Measurements from ENCODE around the gene KCNK6.

The KCNK6 gene

GRCh38 chr19:38375098-38375493, 55.5 kb downstream of the KCNK6 start:
- H4K91ac ChIP-seq (ENCODE audit: low read depth, low read length, poor library complexity): no peak overlapping the region
- H3K14ac ChIP-seq (ENCODE audit: low read length): peak overlapping the region; percentile 86
- peak overlapping the region; percentile 76 to 91 for H3K4me3 ChIP-seq (ENCODE audit: low read length in 2 of 2)
- H3K4ac ChIP-seq (ENCODE audit: low read length): no peak overlapping the region
- H3K4me2 ChIP-seq (ENCODE audit: insufficient read depth, low read length, poor library complexity, severe bottlenecking): peak overlapping the region; percentile 72
- peak overlapping the region; percentile 97 for H3K18ac ChIP-seq (ENCODE audit: low read length)
- peak overlapping the region; percentile 94 for H2AFZ ChIP-seq (ENCODE audit: low read length)
- no peak overlapping the region for H2BK120ac ChIP-seq (ENCODE audit: low read depth, low read length)
- peaks cover 11 to 35% of the 10 kb centered on the region in 2 donors for H3K36me3 ChIP-seq (replicated peaks in 1 of 2; ENCODE audit: control insufficient read depth in 2 of 2, insufficient read depth in 2 of 2, low read length in 2 of 2)
- no peak overlapping the region for H3K23ac ChIP-seq (ENCODE audit: low read depth, low read length, poor library complexity)
- no peak overlapping the region for H4K8ac ChIP-seq (ENCODE audit: low read depth, low read length)
- no peak for DNase-seq (ENCODE audit: low spot score)
- no peaks in the 10 kb centered on the region for H3K9me3 ChIP-seq (replicated peaks in 1 of 2; ENCODE audit: control insufficient read depth in 2 of 2, insufficient read depth in 1 of 2, low read depth in 1 of 2, low read length in 2 of 2)
- H3K4me1 ChIP-seq (ENCODE audit: control insufficient read depth in 2 of 2, insufficient read depth in 1 of 2, low read depth in 1 of 2, low read length in 2 of 2): peaks cover 8 to 9% of the 10 kb centered on the region in 2 donors
- no peak overlapping the region for H3K27ac ChIP-seq (replicated peaks; ENCODE audit: low read length)
- H3K9ac ChIP-seq (ENCODE audit: low read depth, low read length, poor library complexity): peak overlapping the region; percentile 99
- H3K27me3 ChIP-seq (ENCODE audit: control insufficient read depth in 3 of 3, insufficient read depth in 3 of 3, low read depth in 1 of 3, low read length in 3 of 3): peaks cover 0 to 11% (median 0%) of the 10 kb centered on the region in 3 experiments
- H2BK5ac ChIP-seq (ENCODE audit: low read length): no peak overlapping the region
- H2BK12ac ChIP-seq (ENCODE audit: low read length): no peak overlapping the region
- H2AK5ac ChIP-seq (ENCODE audit: low read depth, low read length): no peak overlapping the region
- H3K79me1 ChIP-seq (ENCODE audit: low read depth, low read length): peaks cover 10% of the 10 kb centered on the region
- WGBS, 2 donors (ENCODE audit: extremely low coverage in 2 of 2, insufficient read length in 2 of 2, insufficient replicate concordance in 1 of 2): no CpG with 5 or more reads among the region's 18 CpGs
- H2BK15ac ChIP-seq (ENCODE audit: low read length): peak overlapping the region; percentile 51

GRCh38 chr19:38375748-38376147, 56.1 kb downstream of the KCNK6 start:
- Histone ChIP-seq H3K4ac (ENCODE audit: low read length) (no peak overlapping the region), H3K27me3 (ENCODE audit: control insufficient read depth in 3 of 3, insufficient read depth in 3 of 3, low read depth in 1 of 3, low read length in 3 of 3) (peaks cover 0 to 5% (median 0%) of the 10 kb centered on the region in 3 experiments), H2BK5ac (ENCODE audit: low read length) (no peak overlapping the region), H4K8ac (ENCODE audit: low read depth, low read length) (no peak overlapping the region), H2AK5ac (ENCODE audit: low read depth, low read length) (no peak overlapping the region), H4K91ac (ENCODE audit: low read depth, low read length, poor library complexity) (no peak overlapping the region), H3K79me1 (ENCODE audit: low read depth, low read length) (peaks cover 10% of the 10 kb centered on the region), H3K36me3 (replicated peaks in 1 of 2; ENCODE audit: control insufficient read depth in 2 of 2, insufficient read depth in 2 of 2, low read length in 2 of 2) (peaks cover 14 to 41% of the 10 kb centered on the region in 2 donors), H3K23ac (ENCODE audit: low read depth, low read length, poor library complexity) (no peak overlapping the region), H3K4me3 (ENCODE audit: low read length in 2 of 2) (peak overlapping the region; percentile 76 to 91), H2BK120ac (ENCODE audit: low read depth, low read length) (no peak overlapping the region), H2BK15ac (ENCODE audit: low read length) (no peak overlapping the region), H3K9me3 (replicated peaks in 1 of 2; ENCODE audit: control insufficient read depth in 2 of 2, insufficient read depth in 1 of 2, low read depth in 1 of 2, low read length in 2 of 2) (no peaks in the 10 kb centered on the region), H2BK12ac (ENCODE audit: low read length) (no peak overlapping the region), H3K9ac (ENCODE audit: low read depth, low read length, poor library complexity) (no peak overlapping the region), H3K14ac (ENCODE audit: low read length) (no peak overlapping the region), H2AFZ (ENCODE audit: low read length) (no peak overlapping the region), H3K18ac (ENCODE audit: low read length) (no peak overlapping the region), H3K4me2 (ENCODE audit: insufficient read depth, low read length, poor library complexity, severe bottlenecking) (peak overlapping the region; percentile 72), H3K4me1 (ENCODE audit: control insufficient read depth in 2 of 2, insufficient read depth in 1 of 2, low read depth in 1 of 2, low read length in 2 of 2) (peaks cover 8 to 9% of the 10 kb centered on the region in 2 donors), H3K27ac (replicated peaks; ENCODE audit: low read length) (no peak overlapping the region)
- no CpG with 5 or more reads among the region's 5 CpGs for WGBS, 2 donors (ENCODE audit: extremely low coverage in 2 of 2, insufficient read length in 2 of 2, insufficient replicate concordance in 1 of 2)
- DNase-seq (ENCODE audit: low spot score): no peak

GRCh38 chr19:38376576-38376975, 56.9 kb downstream of the KCNK6 start:
- Histone ChIP-seq H2AK5ac (ENCODE audit: low read depth, low read length) (no peak overlapping the region), H3K4me1 (ENCODE audit: control insufficient read depth in 2 of 2, insufficient read depth in 1 of 2, low read depth in 1 of 2, low read length in 2 of 2) (peaks cover 8 to 9% of the 10 kb centered on the region in 2 donors), H3K9me3 (replicated peaks in 1 of 2; ENCODE audit: control insufficient read depth in 2 of 2, insufficient read depth in 1 of 2, low read depth in 1 of 2, low read length in 2 of 2) (no peaks in the 10 kb centered on the region), H2BK5ac (ENCODE audit: low read length) (no peak overlapping the region), H2BK120ac (ENCODE audit: low read depth, low read length) (no peak overlapping the region), H4K91ac (ENCODE audit: low read depth, low read length, poor library complexity) (no peak overlapping the region), H3K27me3 (ENCODE audit: control insufficient read depth in 3 of 3, insufficient read depth in 3 of 3, low read depth in 1 of 3, low read length in 3 of 3) (peaks cover 0 to 4% (median 0%) of the 10 kb centered on the region in 3 experiments), H2BK15ac (ENCODE audit: low read length) (no peak overlapping the region), H3K36me3 (replicated peaks in 1 of 2; ENCODE audit: control insufficient read depth in 2 of 2, insufficient read depth in 2 of 2, low read length in 2 of 2) (peaks cover 23 to 49% of the 10 kb centered on the region in 2 donors), H2BK12ac (ENCODE audit: low read length) (no peak overlapping the region), H4K8ac (ENCODE audit: low read depth, low read length) (no peak overlapping the region), H3K18ac (ENCODE audit: low read length) (no peak overlapping the region), H3K79me1 (ENCODE audit: low read depth, low read length) (peaks cover 10% of the 10 kb centered on the region), H3K9ac (ENCODE audit: low read depth, low read length, poor library complexity) (no peak overlapping the region), H3K23ac (ENCODE audit: low read depth, low read length, poor library complexity) (no peak overlapping the region), H3K27ac (replicated peaks; ENCODE audit: low read length) (no peak overlapping the region), H3K4ac (ENCODE audit: low read length) (no peak overlapping the region), H3K4me2 (ENCODE audit: insufficient read depth, low read length, poor library complexity, severe bottlenecking) (no peak overlapping the region), H2AFZ (ENCODE audit: low read length) (no peak overlapping the region), H3K14ac (ENCODE audit: low read length) (no peak overlapping the region), H3K4me3 (ENCODE audit: low read length in 2 of 2) (no peak overlapping the region)
- WGBS, 2 donors (ENCODE audit: extremely low coverage in 2 of 2, insufficient read length in 2 of 2, insufficient replicate concordance in 1 of 2): no CpG with 5 or more reads among the region's 3 CpGs
- DNase-seq (ENCODE audit: low spot score): no peak

GRCh38 chr19:38377052-38377451, 57.4 kb downstream of the KCNK6 start:
- Histone ChIP-seq H3K4ac (ENCODE audit: low read length) (no peak overlapping the region), H3K23ac (ENCODE audit: low read depth, low read length, poor library complexity) (no peak overlapping the region), H3K18ac (ENCODE audit: low read length) (no peak overlapping the region), H2BK5ac (ENCODE audit: low read length) (no peak overlapping the region), H3K9ac (ENCODE audit: low read depth, low read length, poor library complexity) (no peak overlapping the region), H3K4me3 (ENCODE audit: low read length in 2 of 2) (no peak overlapping the region), H2BK12ac (ENCODE audit: low read length) (no peak overlapping the region), H4K91ac (ENCODE audit: low read depth, low read length, poor library complexity) (no peak overlapping the region), H3K36me3 (replicated peaks in 1 of 2; ENCODE audit: control insufficient read depth in 2 of 2, insufficient read depth in 2 of 2, low read length in 2 of 2) (peaks cover 27 to 54% of the 10 kb centered on the region in 2 donors), H2AFZ (ENCODE audit: low read length) (no peak overlapping the region), H2AK5ac (ENCODE audit: low read depth, low read length) (no peak overlapping the region), H2BK15ac (ENCODE audit: low read length) (no peak overlapping the region), H4K8ac (ENCODE audit: low read depth, low read length) (no peak overlapping the region), H3K9me3 (replicated peaks in 1 of 2; ENCODE audit: control insufficient read depth in 2 of 2, insufficient read depth in 1 of 2, low read depth in 1 of 2, low read length in 2 of 2) (no peaks in the 10 kb centered on the region), H3K27me3 (ENCODE audit: control insufficient read depth in 3 of 3, insufficient read depth in 3 of 3, low read depth in 1 of 3, low read length in 3 of 3) (no peaks in the 10 kb centered on the region), H3K4me2 (ENCODE audit: insufficient read depth, low read length, poor library complexity, severe bottlenecking) (no peak overlapping the region), H2BK120ac (ENCODE audit: low read depth, low read length) (no peak overlapping the region), H3K4me1 (ENCODE audit: control insufficient read depth in 2 of 2, insufficient read depth in 1 of 2, low read depth in 1 of 2, low read length in 2 of 2) (peaks cover 8 to 9% of the 10 kb centered on the region in 2 donors), H3K79me1 (ENCODE audit: low read depth, low read length) (peaks cover 10% of the 10 kb centered on the region), H3K14ac (ENCODE audit: low read length) (no peak overlapping the region), H3K27ac (replicated peaks; ENCODE audit: low read length) (no peak overlapping the region)
- WGBS, 2 donors (ENCODE audit: extremely low coverage in 2 of 2, insufficient read length in 2 of 2, insufficient replicate concordance in 1 of 2): no CpG with 5 or more reads among the region's 4 CpGs
- no peak for DNase-seq (ENCODE audit: low spot score)
